GM12878 (cell line): Measurements from ENCODE around the gene UBAP1L. TPM values are rescaled to one million over a fixed set of nuclear protein-coding genes. Genes with fewer than 3 reads are reported as not detected.

Source experiments
- ATAC-seq: fragments of 200-7000 bp; cut with Tn5 transposase; 3 replicates; pipeline ENCODE4 v1.9.1; 2020; ENCODE audit warnings: mild to moderate bottlenecking, moderate library complexity
- BruUV-seq: library from RNA; stranded (reverse); fragments of 400-500 nt; replicated peaks from 2 replicates; lab custom pipeline; 2021; lab: Mats Ljungman, UMichigan
- CTCF ChIA-PET: fragments of 300-600 bp; sonication (Branson Sonifier 250); formaldehyde crosslinking; extraction: SDS; loops from one replicate; lab custom pipeline; 2021; ENCODE audit warnings: inconsistent platforms; lab: Yijun Ruan, JAX
- POLR2A ChIA-PET: fragments of 350-600 bp; formaldehyde crosslinking; extraction: SDS; loops from one replicate; lab custom pipeline; 2021; ENCODE audit warnings: inconsistent platforms; lab: Charles Lee
- RAD21 ChIA-PET: fragments of 300-600 bp; sonication (Branson Sonifier 250); formaldehyde crosslinking; loops from one replicate; lab custom pipeline; 2023; ENCODE audit warnings: antibody characterized with exemption; ENCODE audit not compliant: unreplicated experiment; lab: Charles Lee
- SMC1A ChIA-PET: fragments of 300-600 bp; sonication (Branson Sonifier 250); formaldehyde crosslinking; loops from one replicate; lab custom pipeline; 2023; ENCODE audit not compliant: unreplicated experiment, uncharacterized antibody; lab: Charles Lee
- DNase-seq: peaks from one replicate; pipeline ENCODE4 v3.0.0-alpha.2; 2011; ENCODE audit warnings: low read depth, low spot score
- FAIRE-seq: peaks from 3 replicates; lab custom pipeline; 2011; peaks lifted over from hg19 to GRCh38; lab: Jason Lieb, UNC
- H2AFZ ChIP-seq: 2 replicates; pipeline ENCODE4 v1.6.0; 2011; ENCODE audit warnings: low read depth, low read length, control low read depth; ENCODE audit not compliant: control insufficient read depth
- H3K27ac ChIP-seq: 2 replicates; pipeline ENCODE4 v1.5.1; 2011; ENCODE audit warnings: control low read depth; ENCODE audit not compliant: control insufficient read depth, insufficient read depth
- H3K27me3 ChIP-seq, 2 experiments: replicated peaks in 1 of 2; 2 replicates each; pipeline versions ENCODE4 v1.6.0 to v1.6.1; 2011; ENCODE audit warnings: low read length in 1 of 2; ENCODE audit not compliant: control insufficient read depth in 2 of 2, insufficient read depth in 2 of 2
- H3K36me3 ChIP-seq, 2 experiments: 2 replicates each; pipeline ENCODE4 v1.5.1; 2011; ENCODE audit warnings: low read length in 1 of 2; ENCODE audit not compliant: control insufficient read depth in 2 of 2, insufficient read depth in 2 of 2
- H3K4me1 ChIP-seq: 2 replicates; pipeline ENCODE4 v1.6.1; 2011; ENCODE audit warnings: mild to moderate bottlenecking, low read length, moderate library complexity, mixed read lengths; ENCODE audit not compliant: control insufficient read depth, insufficient read depth
- H3K4me2 ChIP-seq: 2 replicates; pipeline ENCODE4 v1.6.0; 2011; ENCODE audit warnings: control low read depth; ENCODE audit not compliant: control insufficient read depth, insufficient read depth
- H3K4me3 ChIP-seq: fragments of 200-600 bp; sonication (generic); 2 replicates; pipeline ENCODE4 v1.5.1; 2016
- H3K79me2 ChIP-seq: 2 replicates; pipeline ENCODE4 v1.6.0; 2011; ENCODE audit warnings: low read length; ENCODE audit not compliant: control insufficient read depth, insufficient read depth
- H3K9ac ChIP-seq: 2 replicates; pipeline ENCODE4 v1.8.0; 2011; ENCODE audit warnings: low read length, control low read depth, mixed read lengths; ENCODE audit not compliant: control insufficient read depth, insufficient read depth
- H3K9me3 ChIP-seq: replicated peaks from 3 replicates; pipeline ENCODE4 v1.5.1; 2011; ENCODE audit warnings: mild to moderate bottlenecking, low read length; ENCODE audit not compliant: control insufficient read depth, insufficient read depth
- H4K20me1 ChIP-seq: 2 replicates; pipeline ENCODE4 v1.6.0; 2011; ENCODE audit not compliant: control insufficient read depth, insufficient read depth
- CBFB ChIP-seq: IDR thresholded peaks from 2 replicates; pipeline ENCODE4 v1.6.1; 2016; ENCODE audit warnings: antibody characterized with exemption, low read depth
- CBX5 ChIP-seq: sonication (generic); IDR thresholded peaks from 2 replicates; pipeline ENCODE4 v1.6.1; 2016; ENCODE audit warnings: low read depth, moderate library complexity, mild to moderate bottlenecking, inconsistent platforms
- CEBPZ ChIP-seq: fragments of 150-350 bp; IDR thresholded peaks from 2 replicates; pipeline ENCODE4 v1.6.1; 2016; ENCODE audit warnings: low read depth, low read length
- POLR2AphosphoS5 ChIP-seq: IDR thresholded peaks from 2 replicates; pipeline ENCODE4 v1.6.1; 2011; ENCODE audit warnings: mild to moderate bottlenecking, low read length, inconsistent platforms
- POU2F2 ChIP-seq: IDR thresholded peaks from 3 replicates; pipeline ENCODE4 v1.6.1; 2011; ENCODE audit warnings: low read depth, mild to moderate bottlenecking, low read length, borderline replicate concordance
- SREBF2 ChIP-seq: IDR thresholded peaks from 2 replicates; pipeline ENCODE4 v1.6.1; 2012; ENCODE audit warnings: mild to moderate bottlenecking, low read length
- STAT1 ChIP-seq: fragments of 450-650 bp; conservative IDR thresholded peaks from 2 replicates; pipeline ENCODE4 v1.6.1; 2014; ENCODE audit warnings: antibody characterized with exemption, mild to moderate bottlenecking
- TCF12 ChIP-seq: IDR thresholded peaks from 2 replicates; pipeline ENCODE4 v1.6.1; 2011; ENCODE audit warnings: low read depth, mild to moderate bottlenecking, low read length
- ZNF274 ChIP-seq: IDR thresholded peaks from one replicate; pipeline ENCODE4 v1.8.0; 2011; ENCODE audit not compliant: insufficient read length, insufficient read depth
- WGBS: methylation state at CpG from one replicate; pipeline ENCODE4 v1.1.6; 2016; ENCODE audit warnings: low lambda C conversion rate; ENCODE audit not compliant: insufficient replicate concordance, insufficient coverage; ENCODE audit errors: missing lambda C conversion rate; 5-methylcytosine and 5-hydroxymethylcytosine counted together
- in situ Hi-C: fragments of 300-500 bp; cut with MboI; formaldehyde crosslinking; loops from 9 replicates; pipeline ENCODE4 v1.14.3; 2018; ENCODE audit warnings: mixed read lengths
- intact Hi-C: fragments of 100-400 bp; cut with micrococcal nuclease; formaldehyde crosslinking; loops from one replicate; pipeline ENCODE4 v1.14.2; 2022; ENCODE audit not compliant: unreplicated experiment
- polyA plus RNA-seq, 11 experiments: library from polyadenylated mRNA; depleted of rRNA in 4 of 11; unstranded in 6 of 11; stranded (reverse) in 5 of 11; fragments of >200 nt; fragmentation: Nextera tagmentation in 4 of 11; fragmentation: Illumina TruSeq in 1 of 11; extraction: Ambion mirVana in 4 of 11; extraction: Trizol in 1 of 11; gene quantifications; 1 replicate in 1 of 11; 2 replicates in 10 of 11; pipeline versions ENCODE4 v1.2.1 to v1.2.3, GENCODE V29; 2011 to 2016; ENCODE audit warnings: inconsistent platforms in 2 of 11, missing spikeins in 2 of 11, low read depth in 1 of 11
- total RNA-seq, 4 experiments: library from RNA; depleted of rRNA in 3 of 4; stranded (reverse); fragments of >200 nt in 3 of 4; fragmentation: Illumina TruSeq in 1 of 4; extraction: Trizol in 1 of 4; gene quantifications; 2 replicates each; pipeline versions ENCODE4 v1.2.1 to v1.2.3, GENCODE V29; 2013 to 2021

UBAP1L gene
- total and polyA plus RNA-seq, 10 of the 15 experiments (the other 5 are each of a cell fraction or from before 2014, with no cell fraction given) = 0.03 to 2.6 (median 1.0) TPM

GRCh38 chr15:65147902-65148301 is 32.9 kb upstream of the UBAP1L start:
- no peak overlapping the region for H3K27ac ChIP-seq
- H4K20me1 ChIP-seq = no peaks in the 10 kb centered on the region
- no peak overlapping the region for H3K4me2 ChIP-seq
- H3K4me1 ChIP-seq = no peaks in the 10 kb centered on the region
- SMC1A ChIA-PET = no interaction called here
- H3K4me3 ChIP-seq = no peak overlapping the region
- CTCF ChIA-PET = interaction anchor here (0.7 kb wide), 1 partner anchor 121 kb away, joined by 3 read pairs; no protein-coding TSS in a partner anchor
- no peak overlapping the region for H2AFZ ChIP-seq
- RAD21 ChIA-PET = interaction anchor here (0.6 kb wide), 1 partner anchor 48 kb away, joined by 4 read pairs; no protein-coding TSS in a partner anchor
- DNase-seq = no peak
- H3K27me3 ChIP-seq = no peaks in the 10 kb centered on the region
- in situ Hi-C loops = no loop called here
- ATAC-seq = no peak
- no TSS peak for BruUV-seq
- no peaks in the 10 kb centered on the region for H3K79me2 ChIP-seq
- no peak for TF ChIP-seq POLR2AphosphoS5
- TF ChIP-seq STAT1 = no peak
- no peak for TF ChIP-seq TCF12
- TF ChIP-seq CBX5 = no peak
- no peak for TF ChIP-seq POU2F2
- H3K9ac ChIP-seq = no peak overlapping the region
- peaks cover 0 to 4% of the 10 kb centered on the region in 2 experiments; a peak in 3 of 4 replicates for H3K36me3 ChIP-seq
- no peak for FAIRE-seq
- 96% methylated on average over 3 of the region's 3 CpGs for WGBS
- intact Hi-C loops = no loop called here
- POLR2A ChIA-PET = interaction anchor here (1.3 kb wide), 1 partner anchor 14 kb away, joined by 3 read pairs; the partner anchor contains the start of gene PDCD7
- no peaks in the 10 kb centered on the region for H3K9me3 ChIP-seq

GRCh38 chr15:65146438-65146837 is 31.4 kb upstream of the UBAP1L start:
- no TSS peak for BruUV-seq
- no peak overlapping the region for H3K27ac ChIP-seq
- H3K9ac ChIP-seq = no peak overlapping the region
- H3K36me3 ChIP-seq = peaks cover 0 to 2% of the 10 kb centered on the region in 2 experiments; a peak in 2 of 4 replicates
- no peaks in the 10 kb centered on the region for H3K9me3 ChIP-seq
- no peaks in the 10 kb centered on the region for H3K4me1 ChIP-seq
- no peaks in the 10 kb centered on the region for H3K79me2 ChIP-seq
- no peak for DNase-seq
- H3K27me3 ChIP-seq = no peaks in the 10 kb centered on the region
- ChIA-PET RAD21 (no interaction called here), CTCF (no interaction called here), POLR2A (no interaction called here), SMC1A (no interaction called here)
- TF ChIP-seq SREBF2 = no peak
- TF ChIP-seq CBFB = no peak
- TF ChIP-seq ZNF274 = no peak
- TF ChIP-seq CEBPZ = no peak
- no peak for TF ChIP-seq POU2F2
- FAIRE-seq = no peak
- 82% methylated on average over 4 of the region's 4 CpGs for WGBS
- no peaks in the 10 kb centered on the region for H4K20me1 ChIP-seq
- H3K4me3 ChIP-seq = no peak overlapping the region
- no peak overlapping the region for H2AFZ ChIP-seq
- intact Hi-C loops = no loop called here
- H3K4me2 ChIP-seq = no peak overlapping the region
- ATAC-seq = no peak
- in situ Hi-C loops = no loop called here
